HEK293 (cell line): ENCODE data around the gene PARD3B.

Experiments used
- CTCF ChIA-PET: fragments of 350-600 bp; formaldehyde crosslinking; extraction: SDS; loops from one replicate; lab custom pipeline; 2021; ENCODE audit warnings: antibody characterized with exemption; lab: Yijun Ruan, JAX
- POLR2A ChIA-PET: fragments of 300-600 bp; formaldehyde crosslinking; extraction: SDS; loops from one replicate; lab custom pipeline; 2020; ENCODE audit warnings: antibody characterized with exemption, inconsistent platforms; lab: Yijun Ruan, JAX
- H3K27ac ChIP-seq: fragments of 200-500 bp; sonication (Bioruptor generic); 2 replicates; pipeline ENCODE4 v1.5.1; 2014; ENCODE audit warnings: low read depth, low read length, control low read depth, inconsistent platforms; ENCODE audit errors: extremely low read depth
- H3K36me3 ChIP-seq, 2 experiments: fragments of 200-500 bp in 1 of 2; sonication (Bioruptor generic) in 1 of 2; 1 replicate in 1 of 2; 2 replicates in 1 of 2; pipeline ENCODE4 v1.5.1; 2014 to 2017; ENCODE audit warnings: inconsistent platforms in 2 of 2, low read length in 2 of 2; ENCODE audit not compliant: control insufficient read depth in 2 of 2, insufficient read depth in 1 of 2
- H3K4me1 ChIP-seq: fragments of 200-500 bp; sonication (Bioruptor generic); 2 replicates; pipeline ENCODE4 v1.5.1; 2014; ENCODE audit warnings: mild to moderate bottlenecking, low read length, inconsistent platforms; ENCODE audit not compliant: control insufficient read depth, insufficient read depth
- H3K4me3 ChIP-seq: 2 replicates; pipeline ENCODE4 v1.5.1; 2011; ENCODE audit warnings: low read depth, mild to moderate bottlenecking, control low read depth, low read length, moderate library complexity
- H3K9me3 ChIP-seq: fragments of 200-500 bp; sonication (Bioruptor generic); 2 replicates; pipeline ENCODE4 v1.5.1; 2014; ENCODE audit warnings: low read depth, low read length, inconsistent platforms; ENCODE audit not compliant: control insufficient read depth, insufficient read depth
- BCL11A ChIP-seq: fragments of 450-650 bp; formaldehyde crosslinking; IDR thresholded peaks from 2 replicates; pipeline ENCODE4 v1.5.1; 2016; ENCODE audit warnings: low read depth, missing biosample characterization, missing genetic modification characterization
- HIC1 ChIP-seq: fragments of 450-650 bp; formaldehyde crosslinking; IDR thresholded peaks from 2 replicates; pipeline ENCODE4 v1.5.1; 2016; ENCODE audit warnings: missing biosample characterization, missing genetic modification characterization
- TSHZ1 ChIP-seq: fragments of 450-650 bp; formaldehyde crosslinking; IDR thresholded peaks from 2 replicates; pipeline ENCODE4 v1.5.1; 2016; ENCODE audit warnings: missing biosample characterization, missing genetic modification characterization, borderline replicate concordance
- ZBTB1 ChIP-seq: fragments of 450-650 bp; formaldehyde crosslinking; IDR thresholded peaks from 2 replicates; pipeline ENCODE4 v1.5.1; 2016; ENCODE audit warnings: missing biosample characterization, missing genetic modification characterization
- ZNF140 ChIP-seq: fragments of 450-650 bp; formaldehyde crosslinking; IDR thresholded peaks from 2 replicates; pipeline ENCODE4 v1.5.1; 2016; ENCODE audit warnings: missing biosample characterization, missing genetic modification characterization
- ZNF184 ChIP-seq: fragments of 450-650 bp; IDR thresholded peaks from 2 replicates; pipeline ENCODE4 v1.5.1; 2018; ENCODE audit warnings: missing biosample characterization, mild to moderate bottlenecking, missing genetic modification characterization
- ZNF274 ChIP-seq, 2 experiments: fragments of 200-500 bp in 1 of 2; fragments of 450-650 bp in 1 of 2; sonication (Bioruptor generic) in 1 of 2; formaldehyde crosslinking in 1 of 2; IDR thresholded peaks; 2 replicates each; pipeline versions ENCODE4 v1.5.1 to v1.6.1; 2014 to 2016; ENCODE audit warnings: borderline replicate concordance in 1 of 2, inconsistent platforms in 1 of 2, low read length in 1 of 2, missing biosample characterization in 1 of 2, missing genetic modification characterization in 1 of 2
- ZNF354C ChIP-seq: fragments of 450-650 bp; formaldehyde crosslinking; IDR thresholded peaks from 2 replicates; pipeline ENCODE4 v1.5.1; 2016; ENCODE audit warnings: missing biosample characterization, missing genetic modification characterization, low read depth, borderline replicate concordance
- ZNF398 ChIP-seq: fragments of 450-650 bp; formaldehyde crosslinking; IDR thresholded peaks from 2 replicates; pipeline ENCODE4 v1.5.1; 2017; ENCODE audit warnings: missing biosample characterization, missing genetic modification characterization
- ZNF404 ChIP-seq: fragments of 450-650 bp; formaldehyde crosslinking; IDR thresholded peaks from 2 replicates; pipeline ENCODE4 v1.5.1; 2017; ENCODE audit warnings: missing biosample characterization, missing genetic modification characterization
- ZNF510 ChIP-seq: fragments of 450-650 bp; formaldehyde crosslinking; IDR thresholded peaks from 2 replicates; pipeline ENCODE4 v1.5.1; 2018; ENCODE audit warnings: mild to moderate bottlenecking, missing genetic modification characterization, missing biosample characterization; ENCODE audit not compliant: insufficient replicate concordance
- ZNF585B ChIP-seq: fragments of 450-650 bp; formaldehyde crosslinking; IDR thresholded peaks from 2 replicates; pipeline ENCODE4 v1.5.1; 2016; ENCODE audit warnings: missing biosample characterization, missing genetic modification characterization
- ZNF610 ChIP-seq: fragments of 450-650 bp; formaldehyde crosslinking; IDR thresholded peaks from 2 replicates; pipeline ENCODE4 v1.5.1; 2016; ENCODE audit warnings: missing biosample characterization, missing genetic modification characterization, borderline replicate concordance
- ZNF677 ChIP-seq: fragments of 450-650 bp; IDR thresholded peaks from 2 replicates; pipeline ENCODE4 v1.5.0; 2018; ENCODE audit warnings: missing biosample characterization, mild to moderate bottlenecking, missing genetic modification characterization, moderate library complexity
- ZNF704 ChIP-seq: fragments of 450-650 bp; formaldehyde crosslinking; IDR thresholded peaks from 2 replicates; pipeline ENCODE4 v1.5.1; 2016; ENCODE audit warnings: missing biosample characterization, missing genetic modification characterization
- ZNF776 ChIP-seq: fragments of 450-650 bp; formaldehyde crosslinking; IDR thresholded peaks from 2 replicates; pipeline ENCODE4 v1.5.0; 2017; ENCODE audit warnings: missing biosample characterization, missing genetic modification characterization, borderline replicate concordance
- ZNF792 ChIP-seq: fragments of 450-650 bp; formaldehyde crosslinking; IDR thresholded peaks from 2 replicates; pipeline ENCODE4 v1.5.1; 2016; ENCODE audit warnings: missing biosample characterization, missing genetic modification characterization
- ZNF837 ChIP-seq: fragments of 450-650 bp; formaldehyde crosslinking; IDR thresholded peaks from 2 replicates; pipeline ENCODE4 v1.5.1; 2016; ENCODE audit warnings: missing biosample characterization, missing genetic modification characterization
- ZSCAN5A ChIP-seq: fragments of 450-650 bp; formaldehyde crosslinking; IDR thresholded peaks from 2 replicates; pipeline ENCODE4 v1.5.1; 2016; ENCODE audit warnings: missing biosample characterization, missing genetic modification characterization

The PARD3B gene

GRCh38 chr2:205069928-205070327 lies 524.7 kb downstream of the PARD3B start:
- no peaks in the 10 kb centered on the region for H3K9me3 ChIP-seq
- TF ChIP-seq ZNF585B (tag by site-specific recombination) (no peak), BCL11A (tag by site-specific recombination) (no peak), HIC1 (tag by site-specific recombination) (no peak), ZNF354C (tag by site-specific recombination) (no peak), ZNF404 (tag by site-specific recombination) (no peak), ZNF140 (tag by site-specific recombination) (no peak), ZNF274 (IDR thresholded peaks at IDR 0.05; ENCODE audit: low read length) (no peak), ZNF274 (tag by site-specific recombination; IDR thresholded peaks at IDR 0.05; ENCODE audit: borderline replicate concordance) (no peak), ZNF704 (tag by site-specific recombination) (no peak), ZNF510 (tag by site-specific recombination) (no peak), ZSCAN5A (no peak)
- TF ChIP-seq, all 188 proteins: peak for 0
- Histone ChIP-seq H3K36me3 (no peaks in the 10 kb centered on the region), H3K4me1 (no peaks in the 10 kb centered on the region; the same call in 1 of the 2 replicates), H3K4me3 (no peak overlapping the region), H3K27ac (no peak overlapping the region)
- ChIA-PET CTCF (no interaction called here), POLR2A (no interaction called here)

- ChIA-PET POLR2A (no interaction called here), CTCF (interaction anchor here (0.6 to 0.7 kb wide), 2 partner anchors 1154 to 1626 kb away, joined by 3 read pairs; no protein-coding TSS in a partner anchor)
- TF ChIP-seq ZNF792 (no peak), ZNF610 (tag by site-specific recombination) (no peak), ZNF585B (tag by site-specific recombination) (no peak)
- Histone ChIP-seq H3K36me3 (no peaks in the 10 kb centered on the region), H3K9me3 (no peaks in the 10 kb centered on the region), H3K4me3 (no peak overlapping the region), H3K27ac (no peak overlapping the region), H3K4me1 (no peaks in the 10 kb centered on the region; the same call in 1 of the 2 replicates)
Observed at GRCh38 chr2:205070889-205071288, 525.6 kb downstream of the PARD3B start.

- no peak overlapping the region for H3K4me3 ChIP-seq
- H3K27ac ChIP-seq: no peak overlapping the region
- H3K36me3 ChIP-seq: no peaks in the 10 kb centered on the region
- no peaks in the 10 kb centered on the region for H3K9me3 ChIP-seq
- CTCF ChIA-PET: interaction anchor here (0.6 kb wide), 1 partner anchor 519 kb away, joined by 3 read pairs; no protein-coding TSS in a partner anchor
- POLR2A ChIA-PET: no interaction called here
- H3K4me1 ChIP-seq: peaks cover 5% of the 10 kb centered on the region; the same call in 1 of the 2 replicates
- TF ChIP-seq ZNF837: no peak
- TF ChIP-seq ZBTB1 (tag by site-specific recombination): no peak
- TF ChIP-seq TSHZ1 (tag by site-specific recombination): no peak
- no peak for TF ChIP-seq ZNF677 (tag by site-specific recombination)
- no peak for TF ChIP-seq ZNF776
- TF ChIP-seq ZNF398 (tag by site-specific recombination): no peak
- no peak for TF ChIP-seq ZNF184 (tag by site-specific recombination)
- TF ChIP-seq ZNF610 (tag by site-specific recombination): no peak
Observed at GRCh38 chr2:205073433-205074020, 528.3 kb downstream of the PARD3B start.
